Stimulated activated CD8-positive, alpha-beta memory T cell treated with anti-CD3 and anti-CD28 coated beads, Interleukin-15, amount 100 ng/mL, for 4 hours (primary cell): Measurements from ENCODE around the gene ZNF579.
"Not testable (repeated sequence)": the region's sequence is repeated elsewhere in the genome, so short reads cannot be mapped to it uniquely, and the experiment has no call there.

ENCODE experiments used
- DNase-seq, 2 donors: peaks; one replicate each; pipeline ENCODE4 v3.0.0-alpha.2; 2020; ENCODE audit warnings: low read depth in 2 of 2

Gene ZNF579

DNA sequence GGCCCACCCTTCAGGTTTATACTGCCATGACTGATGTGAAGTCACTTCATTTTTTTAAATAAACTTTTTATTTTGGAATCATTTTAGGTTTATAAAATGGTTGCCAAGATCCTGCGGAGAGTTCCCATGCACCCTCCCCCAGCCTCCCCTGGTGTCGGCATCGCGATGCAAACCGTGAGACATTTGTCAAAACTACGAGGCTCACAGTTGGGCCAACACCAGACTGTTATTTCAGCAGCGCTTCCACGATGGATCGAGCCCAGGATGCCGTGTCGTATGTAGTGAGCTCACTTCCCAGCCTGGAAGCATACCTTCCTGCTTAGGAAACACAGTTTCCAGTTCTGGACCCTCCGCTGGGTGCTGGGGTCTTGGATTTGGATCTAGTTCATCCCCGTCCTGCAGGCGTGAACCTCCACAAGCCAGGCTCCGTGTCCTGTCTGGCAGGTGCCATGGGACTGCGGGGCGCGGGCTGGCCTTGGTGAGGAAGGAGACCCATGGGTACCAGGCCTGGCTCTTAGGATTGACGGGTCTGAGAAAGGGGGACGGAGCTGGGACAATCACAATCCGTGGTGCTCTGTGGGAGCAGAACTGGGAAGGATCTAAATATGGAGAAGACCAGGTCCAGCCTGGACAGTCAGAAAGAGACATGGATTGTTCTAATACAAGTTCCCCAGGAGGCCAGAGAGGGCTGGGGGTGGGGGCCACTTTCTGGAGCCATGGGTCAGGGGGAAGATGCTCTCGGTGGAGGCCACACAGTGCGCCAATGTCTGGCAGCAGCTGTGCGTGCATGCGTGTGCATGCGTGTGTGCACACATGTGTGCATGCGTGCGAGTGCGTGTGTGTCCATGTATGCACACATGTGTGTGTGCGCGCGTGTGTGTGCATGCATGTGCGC lies 41.3 kb downstream of the ZNF579 start:
- no peak for DNase-seq

DNA sequence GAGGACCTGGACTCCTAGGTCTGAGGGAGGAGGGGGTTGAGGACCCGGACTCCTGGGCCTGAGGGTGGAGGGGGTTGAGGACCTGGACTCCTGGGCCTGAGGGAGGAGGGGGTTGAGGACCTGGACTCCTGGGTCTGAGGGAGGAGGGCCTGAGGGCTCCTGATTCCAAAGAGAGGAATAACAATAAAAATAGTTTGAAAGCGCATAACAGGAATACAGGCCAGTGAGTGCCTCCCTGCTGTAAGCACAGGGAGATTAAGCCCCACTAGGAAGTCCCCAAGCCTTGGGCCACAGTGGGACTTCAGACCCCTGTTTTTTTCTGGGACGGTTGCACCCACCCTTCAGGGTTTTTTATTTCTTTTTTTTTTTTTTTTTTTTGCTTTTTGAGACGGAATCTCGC lies 42.5 kb downstream of the ZNF579 start:
- DNase-seq, result no peak

DNA sequence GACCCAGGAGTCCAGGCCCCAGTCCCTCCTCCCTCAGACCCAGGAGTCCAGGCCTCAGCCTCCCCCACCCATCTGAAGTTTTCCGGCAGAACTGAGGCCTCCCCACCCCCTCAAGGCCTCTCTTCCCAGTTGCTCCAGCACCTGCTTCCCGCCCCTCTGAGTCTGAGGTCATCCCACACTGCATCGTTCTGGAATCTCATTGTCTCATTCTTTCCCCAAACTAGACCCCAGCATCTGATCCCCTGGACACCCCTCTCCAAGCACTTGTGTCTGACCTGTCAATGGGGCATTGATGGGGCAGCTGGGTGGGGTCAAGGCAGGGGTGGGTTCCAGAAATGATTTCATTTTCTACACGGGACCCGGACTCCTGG lies 42.9 kb downstream of the ZNF579 start:
- DNase-seq, result no peak

DNA sequence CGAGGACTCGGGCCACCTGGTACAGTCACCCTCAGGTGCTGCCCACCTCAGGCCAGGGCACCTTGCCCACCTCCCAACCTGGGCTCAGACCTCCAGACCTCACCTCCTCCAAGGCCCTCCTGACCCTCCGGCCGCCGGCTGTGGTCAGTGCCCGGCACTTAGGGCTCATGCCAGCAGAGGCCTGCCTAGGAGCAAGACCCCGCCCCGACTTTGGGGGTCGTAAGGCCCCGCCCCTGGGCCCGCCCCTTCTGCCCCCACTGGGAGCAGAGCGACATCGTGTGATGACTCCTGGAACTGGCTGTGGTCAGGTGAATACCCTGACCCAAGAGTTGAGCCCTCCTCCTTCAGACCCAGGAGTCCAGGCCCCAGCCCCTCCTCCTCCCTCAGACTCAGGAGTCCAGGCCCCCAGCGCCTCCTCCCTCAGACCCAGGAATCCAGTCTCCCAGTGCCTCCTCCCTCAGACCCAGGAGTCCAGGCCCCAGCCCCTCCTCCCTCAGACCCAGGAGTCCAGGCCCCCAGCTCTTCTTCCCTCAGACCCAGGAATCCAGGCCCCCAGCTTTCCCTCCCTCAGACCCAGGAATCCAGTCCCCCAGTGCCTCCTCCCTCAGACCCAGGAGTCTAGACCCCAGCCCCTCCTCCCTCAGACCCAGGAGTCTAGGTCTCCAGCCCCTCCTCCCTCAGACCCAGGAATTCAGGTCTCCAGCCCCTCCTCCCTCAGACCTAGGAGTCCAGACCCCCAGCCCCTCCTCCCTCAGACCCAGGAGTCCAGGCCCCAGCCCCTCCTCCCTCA lies 43.5 kb downstream of the ZNF579 start, which contains the start of gene SBK2:
TSS of gene SBK2 (minus strand) at position 183 of the 790 bp plus-strand sequence. CDS start 839 bp downstream, outside the sequence.
- no peak for DNase-seq

DNA sequence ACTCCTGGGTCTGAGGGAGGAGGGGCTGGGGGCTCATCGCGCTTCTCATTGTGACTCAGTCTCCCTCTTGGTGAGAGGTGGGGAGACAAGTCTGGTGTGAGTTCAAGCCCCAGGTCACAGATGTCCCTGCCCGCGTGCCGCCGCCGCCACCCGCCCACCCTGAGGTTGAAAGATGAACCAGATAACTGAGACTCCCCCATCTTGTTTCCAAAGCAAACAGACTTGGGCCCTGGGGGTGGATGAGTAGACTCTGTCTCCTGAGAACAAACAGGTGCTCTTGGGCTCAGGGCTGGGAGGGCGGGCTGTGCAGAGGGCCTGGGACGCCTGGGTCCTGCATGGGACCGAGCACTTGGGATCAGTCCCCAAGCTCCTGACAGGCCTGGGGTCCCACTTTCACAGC lies 44.3 kb downstream of the ZNF579 start:
- no peak for DNase-seq

DNA sequence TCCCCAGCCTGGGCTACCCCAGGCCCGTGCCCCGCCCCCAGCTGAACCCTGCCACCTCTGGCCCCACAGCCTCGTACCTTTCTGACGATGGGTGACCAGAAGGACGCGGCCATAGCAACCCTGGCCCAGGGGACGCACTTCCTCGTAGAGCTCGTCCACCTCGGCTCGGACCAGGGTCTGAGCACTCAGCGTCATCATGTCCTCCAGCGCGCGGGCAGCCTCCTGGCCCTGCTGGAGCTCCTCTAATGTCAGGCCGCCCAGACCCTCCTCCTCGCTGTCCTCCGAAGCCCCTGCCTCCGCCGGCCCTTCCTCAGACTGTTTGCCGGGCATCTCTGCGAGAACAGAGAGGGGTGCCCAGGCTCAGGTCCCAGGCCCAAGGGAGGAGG lies 44.7 kb downstream of the ZNF579 start:
- no peak for DNase-seq

DNA sequence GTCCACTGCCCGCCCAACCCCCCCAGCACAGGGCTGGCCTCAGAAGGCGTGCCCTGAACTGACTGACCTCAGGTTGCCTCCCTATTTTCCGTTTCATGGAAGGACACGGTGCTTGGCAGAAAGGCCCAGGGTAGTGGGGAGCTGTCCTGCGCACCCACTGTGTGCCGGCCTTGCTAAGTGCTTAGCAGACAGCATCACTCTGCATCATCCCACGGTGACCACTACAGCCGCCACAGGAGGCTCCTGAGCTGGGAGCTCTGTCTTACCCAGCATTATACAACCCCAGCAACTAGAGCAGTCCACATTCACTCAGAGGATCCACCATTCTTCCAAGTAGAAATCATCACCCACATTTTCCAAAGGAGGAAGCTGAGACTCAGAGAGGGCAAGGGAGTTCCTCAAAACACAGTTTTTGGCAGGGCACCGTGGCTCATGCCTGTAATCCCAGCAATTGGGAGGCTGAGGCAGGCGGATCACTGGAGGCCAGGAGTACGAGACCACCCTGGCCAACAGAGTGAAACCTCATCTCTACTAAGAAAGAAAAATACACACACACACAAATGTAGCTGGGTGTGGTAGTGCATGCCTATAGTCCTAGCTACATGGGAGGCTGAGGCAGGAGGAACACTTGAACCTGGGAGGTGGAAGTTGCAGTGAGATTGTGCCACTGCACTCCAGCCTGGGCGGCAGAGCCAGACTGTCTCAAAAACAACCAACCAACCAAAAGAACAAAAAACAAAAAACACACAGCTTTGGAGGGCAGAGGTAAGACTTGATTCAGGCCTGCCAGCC lies 45.3 kb downstream of the ZNF579 start:
- no peak for DNase-seq

GRCh38 chr19:55534280-55534679 lies 46.4 kb downstream of the ZNF579 start:
- DNase-seq, result not testable (repeated sequence)

DNA sequence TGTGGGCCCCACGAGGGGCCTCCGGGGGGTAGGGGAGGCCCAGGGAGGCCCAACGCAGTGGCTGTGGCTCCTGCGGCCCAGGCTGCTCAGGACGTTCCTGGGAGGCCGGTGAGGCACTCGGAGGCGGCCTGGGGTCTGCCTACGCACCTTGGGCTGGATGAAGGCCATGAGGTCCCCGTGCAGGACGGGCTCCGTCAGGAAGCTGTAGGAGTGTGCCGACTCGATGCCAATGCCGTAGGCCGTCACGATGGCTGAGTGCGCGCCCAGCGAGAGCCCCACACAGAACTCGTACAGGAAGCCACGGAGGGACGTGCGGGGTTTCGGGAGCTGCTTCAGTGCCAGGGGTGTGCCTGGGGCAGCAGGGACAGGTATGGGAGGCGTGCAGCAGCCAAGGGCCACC lies 49.7 kb downstream of the ZNF579 start:
- DNase-seq, result no peak

DNA sequence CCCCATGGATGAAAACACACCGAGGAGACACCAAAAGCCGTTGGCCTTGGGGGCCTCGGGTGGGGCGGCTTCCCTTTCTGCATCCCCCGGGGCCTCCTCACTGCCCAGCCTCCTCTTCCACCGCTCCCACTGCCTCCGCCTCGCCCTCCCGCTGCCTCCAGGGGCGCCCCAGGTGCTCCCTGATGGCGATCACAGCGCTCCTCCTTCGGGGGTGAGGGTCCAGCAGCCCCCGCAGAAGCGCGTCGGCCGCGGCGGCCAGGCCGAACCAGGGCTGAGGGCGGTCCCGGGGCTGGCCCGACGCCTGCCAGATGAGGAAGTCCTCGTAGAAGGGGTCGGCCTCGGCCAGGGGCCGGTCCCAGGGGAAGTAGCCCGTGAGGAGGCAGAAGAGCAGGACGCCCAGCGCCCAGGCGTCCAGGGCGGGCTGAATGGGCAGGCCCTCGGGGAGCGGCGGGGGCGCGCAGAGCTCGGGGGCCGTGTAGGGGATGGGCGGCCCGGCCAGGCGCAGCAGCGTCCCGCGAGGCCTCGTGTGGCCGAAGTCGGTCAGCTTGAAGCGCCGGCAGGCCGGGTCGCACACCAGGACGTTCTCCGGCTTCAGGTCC lies 50.9 kb downstream of the ZNF579 start:
- no peak for DNase-seq

GRCh38 chr19:55528030-55528803 lies 52.4 kb downstream of the ZNF579 start:
- DNase-seq, result no peak

DNA sequence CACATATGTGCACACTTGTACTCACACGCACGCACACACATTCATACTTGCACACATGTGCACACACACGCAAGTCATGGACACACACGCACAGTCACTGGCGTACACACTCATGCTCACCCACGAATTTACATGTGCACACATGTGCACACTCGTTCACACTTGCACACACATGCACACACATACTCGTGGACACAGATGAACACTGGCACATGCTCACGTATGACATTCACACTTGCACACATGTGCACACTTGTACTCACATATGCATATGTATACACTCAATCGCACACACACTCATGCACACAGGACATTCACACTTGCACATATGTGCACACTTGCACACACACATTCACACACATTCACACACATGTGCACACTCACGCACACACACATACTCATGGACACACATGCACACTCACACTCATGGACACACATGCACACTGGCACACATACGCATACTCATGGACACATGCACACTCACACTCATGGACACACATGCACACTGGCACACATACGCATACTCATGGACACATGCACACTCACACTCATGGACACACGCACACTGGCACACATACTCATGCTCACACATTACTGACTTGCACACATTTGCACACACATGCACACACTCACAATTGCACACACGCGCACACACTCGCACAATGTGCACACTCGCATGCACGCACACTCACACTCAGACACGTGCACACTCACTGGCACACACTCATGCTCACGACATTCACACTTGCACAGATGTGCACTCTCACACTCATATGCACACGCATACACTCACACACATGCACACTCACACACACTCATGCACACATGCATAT lies 53.2 kb downstream of the ZNF579 start:
- DNase-seq, result no peak
